IPS-15b (cell line): ENCODE data around the gene TMEM269.

Experiments used
- H3K27me3 ChIP-seq: one replicate; pipeline ENCODE4 v1.6.1; 2013; ENCODE audit warnings: low read length; ENCODE audit not compliant: control insufficient read depth, insufficient read depth
- H3K36me3 ChIP-seq: one replicate; pipeline ENCODE4 v1.6.1; 2013; ENCODE audit warnings: low read length; ENCODE audit not compliant: control insufficient read depth, insufficient read depth
- H3K4me1 ChIP-seq: one replicate; pipeline ENCODE4 v1.6.1; 2013; ENCODE audit warnings: mild to moderate bottlenecking, low read length; ENCODE audit not compliant: control insufficient read depth, insufficient read depth
- H3K4me3 ChIP-seq: one replicate; pipeline ENCODE4 v1.5.1; 2013; ENCODE audit warnings: low read depth, low read length
- H3K9ac ChIP-seq: one replicate; pipeline ENCODE4 v1.6.1; 2013; ENCODE audit warnings: low read depth, mild to moderate bottlenecking, low read length
- H3K9me3 ChIP-seq: one replicate; pipeline ENCODE4 v1.6.1; 2013; ENCODE audit warnings: mild to moderate bottlenecking, low read length; ENCODE audit not compliant: control insufficient read depth, insufficient read depth

TMEM269 gene

DNA sequence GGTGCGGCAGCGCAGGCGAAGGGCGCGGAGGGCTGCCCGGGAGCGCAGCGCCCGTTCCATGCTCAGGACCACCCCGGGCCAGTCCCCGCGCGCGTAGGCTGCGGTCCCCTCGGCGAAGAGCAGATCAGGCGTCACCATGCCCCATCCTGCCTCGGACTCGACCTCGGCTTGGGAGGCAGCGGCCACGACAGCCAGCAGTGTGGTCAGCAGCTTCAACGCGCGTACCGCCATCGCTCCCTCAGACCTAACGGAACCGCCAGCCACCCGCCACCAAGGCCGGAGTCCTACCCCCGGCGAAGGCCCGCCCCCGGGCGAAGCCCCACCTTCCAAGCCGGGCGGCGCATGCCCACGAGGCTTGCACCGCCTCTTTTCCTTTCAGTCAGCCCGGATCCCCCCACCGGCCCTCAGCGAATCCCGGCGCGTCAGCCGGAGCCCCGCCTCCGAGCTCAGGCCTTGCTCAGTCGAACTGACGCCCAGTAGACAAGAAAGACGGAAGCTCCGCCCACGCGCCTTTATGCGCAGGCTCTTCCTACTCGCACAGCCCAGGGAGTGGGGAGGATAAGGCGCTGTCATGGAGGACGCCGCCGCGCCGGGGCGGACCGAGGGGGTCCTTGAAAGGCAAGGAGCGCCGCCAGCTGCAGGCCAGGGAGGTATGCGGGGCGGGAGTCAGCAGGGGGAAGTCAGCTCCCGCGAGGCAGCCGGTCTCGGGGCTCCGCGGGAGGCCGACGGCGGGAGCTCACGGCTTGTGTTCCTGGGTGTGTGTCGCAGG, 17.9 kb upstream of the TMEM269 start, which contains the start of the genes C1orf50 and P3H1:
TSS of gene C1orf50 (plus strand) at position 509 of the 769 bp plus-strand sequence. CDS start at position 572, 63 bp downstream.
TSS of gene P3H1 (minus strand) at position 288 of the 769 bp plus-strand sequence. CDS start at position 231, 57 bp downstream.
- Histone ChIP-seq H3K4me3 (peak within 1 kb of the TSS; percentile 98), H3K9me3 (no peaks in the 10 kb centered on the region), H3K36me3 (no peaks in the 10 kb centered on the region), H3K9ac (peak within 1 kb of the TSS; percentile 77), H3K27me3 (no peaks in the 10 kb centered on the region), H3K4me1 (peaks cover 6% of the 10 kb centered on the region)

- Histone ChIP-seq H3K4me1 (peaks cover 6% of the 10 kb centered on the region), H3K36me3 (no peaks in the 10 kb centered on the region), H3K4me3 (peak overlapping the region; percentile 94), H3K9ac (peak overlapping the region; percentile 73), H3K9me3 (no peaks in the 10 kb centered on the region), H3K27me3 (no peaks in the 10 kb centered on the region)
These were observed 17.2 kb upstream of the TMEM269 start for GRCh38 chr1:42767510-42768000.

GRCh38 chr1:42768172-42768571, 16.6 kb upstream of the TMEM269 start:
- H3K4me3 ChIP-seq = peak overlapping the region; percentile 94

DNA sequence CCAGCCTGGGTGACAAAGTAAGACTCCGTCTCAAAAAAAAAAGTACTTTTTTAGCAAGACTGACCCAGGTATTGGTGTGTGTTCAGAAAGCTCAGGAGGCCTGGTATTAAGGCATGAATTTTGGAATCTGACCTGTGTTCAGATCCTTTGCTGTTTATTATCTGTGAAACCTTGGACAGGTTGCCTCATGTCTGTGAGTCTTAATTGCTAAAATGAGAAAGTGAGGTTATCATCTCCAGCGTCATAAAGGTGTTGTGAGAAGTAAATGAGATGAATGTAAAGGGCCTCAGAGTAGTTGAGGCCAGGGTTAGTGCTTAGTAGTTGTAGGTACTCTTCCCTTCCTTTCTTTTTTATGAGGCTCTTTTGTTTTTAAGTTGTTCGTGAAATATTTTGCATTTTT, 15.0 kb upstream of the TMEM269 start:
- H3K36me3 ChIP-seq = peaks cover 3% of the 10 kb centered on the region

More at GRCh38 chr1:42768172-42768571, 16.6 kb upstream of the TMEM269 start:
- H3K4me1 ChIP-seq = peaks cover 6% of the 10 kb centered on the region
- H3K9me3 ChIP-seq = no peaks in the 10 kb centered on the region
- no peaks in the 10 kb centered on the region for H3K36me3 ChIP-seq
- H3K27me3 ChIP-seq = no peaks in the 10 kb centered on the region
- H3K9ac ChIP-seq = no peak overlapping the region

GRCh38 chr1:42773420-42773819, 11.4 kb upstream of the TMEM269 start:
- H3K9ac ChIP-seq = no peak overlapping the region
- H3K9me3 ChIP-seq = no peaks in the 10 kb centered on the region
- H3K4me3 ChIP-seq = no peak overlapping the region
- H3K36me3 ChIP-seq = peaks cover 7% of the 10 kb centered on the region
- H3K4me1 ChIP-seq = no peaks in the 10 kb centered on the region
- H3K27me3 ChIP-seq = no peaks in the 10 kb centered on the region

More for the DNA sequence above, 15.0 kb upstream of the TMEM269 start:
- Histone ChIP-seq H3K9ac (no peak overlapping the region), H3K4me1 (peaks cover 6% of the 10 kb centered on the region), H3K27me3 (no peaks in the 10 kb centered on the region), H3K4me3 (no peak overlapping the region), H3K9me3 (no peaks in the 10 kb centered on the region)

DNA sequence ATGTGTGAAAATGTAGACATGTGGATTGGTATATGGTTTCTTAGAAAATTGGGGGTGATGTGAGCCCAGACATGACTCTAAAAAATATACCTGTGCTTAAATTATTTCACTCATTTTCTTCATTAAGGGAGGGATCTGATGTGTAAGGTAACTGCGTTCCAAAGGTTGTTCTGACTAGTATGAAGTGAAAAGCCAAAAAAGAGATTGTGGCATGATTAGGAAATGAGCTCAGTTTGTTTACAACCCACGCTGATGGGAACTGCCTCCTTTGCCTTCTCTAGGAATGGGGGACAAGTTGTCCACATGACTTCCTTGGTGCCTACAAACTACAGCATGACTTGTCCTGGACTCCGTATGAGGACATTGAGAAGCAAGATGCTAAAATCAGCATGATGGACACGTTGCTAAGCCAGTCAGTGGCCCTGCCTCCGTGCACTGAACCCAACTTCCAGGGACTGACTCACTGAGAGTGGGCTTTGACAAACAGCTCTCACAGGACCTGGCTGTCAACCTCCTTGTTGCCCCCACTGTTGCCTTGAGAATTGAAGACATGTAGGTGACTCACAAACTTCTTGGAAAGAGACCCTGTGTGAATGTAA, 9.8 kb upstream of the TMEM269 start:
- H3K9me3 ChIP-seq = no peaks in the 10 kb centered on the region
- H3K9ac ChIP-seq = no peak overlapping the region
- no peaks in the 10 kb centered on the region for H3K27me3 ChIP-seq
- H3K36me3 ChIP-seq = peaks cover 7% of the 10 kb centered on the region
- no peaks in the 10 kb centered on the region for H3K4me1 ChIP-seq
- H3K4me3 ChIP-seq = no peak overlapping the region

DNA sequence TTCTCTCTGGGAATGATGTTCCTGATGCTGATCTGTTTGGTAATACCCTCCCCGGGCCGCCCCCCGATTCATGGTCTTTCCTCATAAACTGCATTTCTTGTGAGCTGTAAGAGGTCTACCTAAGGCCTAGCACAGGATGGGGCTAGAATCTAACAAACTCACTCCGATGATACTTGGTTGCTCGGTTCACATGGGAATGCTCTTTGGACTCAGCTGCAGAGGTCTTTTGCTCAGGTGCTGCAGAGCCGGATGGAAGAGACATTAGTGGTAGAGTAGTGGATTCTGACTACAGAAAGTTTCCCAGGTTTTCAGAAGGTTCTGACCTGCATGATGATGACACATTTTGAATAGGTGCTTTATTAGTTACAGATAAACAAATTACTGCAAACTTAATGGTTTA, 8.3 kb upstream of the TMEM269 start:
- Histone ChIP-seq H3K9me3 (no peaks in the 10 kb centered on the region), H3K27me3 (no peaks in the 10 kb centered on the region), H3K4me3 (no peak overlapping the region), H3K36me3 (peaks cover 11% of the 10 kb centered on the region), H3K9ac (no peak overlapping the region), H3K4me1 (no peaks in the 10 kb centered on the region)

GRCh38 chr1:42777852-42778251, 6.9 kb upstream of the TMEM269 start:
- Histone ChIP-seq H3K36me3 (peaks cover 11% of the 10 kb centered on the region), H3K27me3 (no peaks in the 10 kb centered on the region), H3K4me1 (no peaks in the 10 kb centered on the region), H3K9me3 (no peaks in the 10 kb centered on the region), H3K4me3 (no peak overlapping the region), H3K9ac (no peak overlapping the region)

DNA sequence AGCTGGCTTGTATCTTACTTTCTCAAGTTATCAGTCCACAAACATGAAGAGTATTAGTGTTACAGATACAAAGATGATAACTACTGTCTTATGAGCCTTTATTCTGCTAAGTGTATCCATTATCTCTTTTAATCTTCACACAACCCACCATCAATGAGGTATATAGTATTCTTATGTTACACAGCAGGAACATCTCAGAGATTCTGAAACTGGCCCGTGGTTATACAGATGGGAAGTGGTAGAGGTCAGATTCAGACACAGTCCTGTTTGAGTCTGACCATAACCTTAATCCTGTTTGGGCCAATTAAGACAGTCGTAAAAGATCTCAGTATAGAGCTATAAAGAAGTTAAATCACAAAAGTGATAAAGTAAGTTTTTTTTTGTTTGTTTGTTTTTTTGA, 5.1 kb upstream of the TMEM269 start:
- Histone ChIP-seq H3K9ac (no peak overlapping the region), H3K4me3 (no peak overlapping the region), H3K4me1 (no peaks in the 10 kb centered on the region), H3K27me3 (no peaks in the 10 kb centered on the region), H3K36me3 (peaks cover 8% of the 10 kb centered on the region), H3K9me3 (no peaks in the 10 kb centered on the region)

DNA sequence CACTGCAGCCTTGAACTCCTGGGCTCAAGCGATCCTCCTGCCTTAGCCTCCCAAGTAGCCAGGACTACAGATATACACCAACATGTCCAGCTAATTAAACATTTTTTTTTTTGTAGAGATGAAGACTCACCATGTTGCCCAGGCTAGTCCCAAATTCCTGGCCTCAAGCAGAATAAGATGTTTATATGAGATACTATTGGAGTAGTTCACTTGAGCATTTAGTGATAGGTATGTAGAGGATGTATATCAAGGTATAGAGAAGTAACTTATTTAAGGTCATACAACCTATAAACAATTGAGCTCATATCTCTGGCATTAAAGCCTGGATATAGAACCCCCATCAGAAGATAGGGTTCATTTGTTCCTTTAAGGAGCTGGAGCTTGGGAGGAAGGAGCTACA, 4.6 kb upstream of the TMEM269 start:
- Histone ChIP-seq H3K9ac (no peak overlapping the region), H3K4me1 (no peaks in the 10 kb centered on the region), H3K9me3 (no peaks in the 10 kb centered on the region), H3K27me3 (no peaks in the 10 kb centered on the region), H3K4me3 (no peak overlapping the region), H3K36me3 (peaks cover 8% of the 10 kb centered on the region)

GRCh38 chr1:42783092-42783491, 1.7 kb upstream of the TMEM269 start:
- Histone ChIP-seq H3K4me3 (no peak overlapping the region), H3K4me1 (no peaks in the 10 kb centered on the region), H3K9ac (no peak overlapping the region)

DNA sequence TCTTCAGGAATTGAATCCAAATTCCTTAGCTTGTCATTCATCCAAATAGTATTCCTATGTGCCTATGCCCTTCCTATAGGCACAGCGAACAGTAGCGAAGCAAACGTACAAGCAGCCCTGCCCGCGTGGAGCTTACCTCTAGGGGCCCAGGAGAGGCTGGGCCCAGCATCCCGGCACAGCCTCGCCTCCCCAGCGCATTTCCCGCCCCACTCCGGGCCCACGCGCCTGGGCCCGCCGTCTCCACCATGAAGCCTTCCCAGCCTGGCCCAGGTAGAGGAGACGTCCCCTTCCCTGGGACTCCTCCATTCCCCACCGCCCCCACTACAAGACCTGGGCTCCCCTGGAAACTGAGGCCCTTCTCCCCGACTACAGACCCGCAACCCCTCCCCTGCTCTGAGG, 245 bp upstream of the TMEM269 start:
- no peaks in the 10 kb centered on the region for H3K27me3 ChIP-seq
- no peak overlapping the region for H3K9ac ChIP-seq
- no peak overlapping the region for H3K4me3 ChIP-seq
- H3K9me3 ChIP-seq = no peaks in the 10 kb centered on the region
- no peaks in the 10 kb centered on the region for H3K4me1 ChIP-seq
- peaks cover 4% of the 10 kb centered on the region for H3K36me3 ChIP-seq

More at GRCh38 chr1:42783092-42783491, 1.7 kb upstream of the TMEM269 start:
- Histone ChIP-seq H3K9me3 (no peaks in the 10 kb centered on the region), H3K36me3 (peaks cover 4% of the 10 kb centered on the region), H3K27me3 (no peaks in the 10 kb centered on the region)
